ENCODE results near the gene PRDM1.

PRDM1 gene

GRCh38 chr6:106094261-106094963 lies 8.3 kb downstream of the PRDM1 start:
- in situ Hi-C loops (cut with HindIII; ENCODE audit: low sequenced_read_pairs): no loop called here

- in situ Hi-C loops (cut with HindIII; ENCODE audit: low sequenced_read_pairs): no loop called here
Measured at GRCh38 chr6:106094964-106095335, 8.8 kb downstream of the PRDM1 start.

- in situ Hi-C loops (cut with HindIII; ENCODE audit: low sequenced_read_pairs): no loop called here
Measured at GRCh38 chr6:106097411-106098231, 11.5 kb downstream of the PRDM1 start.

- in situ Hi-C loops (cut with HindIII; ENCODE audit: low sequenced_read_pairs): no loop called here
Measured at GRCh38 chr6:106098383-106099234, 12.5 kb downstream of the PRDM1 start.

GRCh38 chr6:106099235-106099537 lies 13.1 kb downstream of the PRDM1 start:
- in situ Hi-C loops (cut with HindIII; ENCODE audit: low sequenced_read_pairs): no loop called here

GRCh38 chr6:106100755-106101154 lies 14.6 kb downstream of the PRDM1 start:
- in situ Hi-C loops (cut with HindIII; ENCODE audit: low sequenced_read_pairs): no loop called here

- in situ Hi-C loops (cut with HindIII; ENCODE audit: low sequenced_read_pairs): no loop called here
Measured at GRCh38 chr6:106101466-106101865, 15.3 kb downstream of the PRDM1 start.

- in situ Hi-C loops (cut with HindIII; ENCODE audit: low sequenced_read_pairs): no loop called here
Measured at GRCh38 chr6:106102034-106102433, 15.9 kb downstream of the PRDM1 start.

GRCh38 chr6:106102967-106103727 lies 17.0 kb downstream of the PRDM1 start:
- in situ Hi-C loops (cut with HindIII; ENCODE audit: low sequenced_read_pairs): no loop called here

GRCh38 chr6:106103728-106104109 lies 17.6 kb downstream of the PRDM1 start:
- in situ Hi-C loops (cut with HindIII; ENCODE audit: low sequenced_read_pairs): no loop called here

- in situ Hi-C loops (cut with HindIII; ENCODE audit: low sequenced_read_pairs): no loop called here
Measured at GRCh38 chr6:106104476-106104875, 18.3 kb downstream of the PRDM1 start.

GRCh38 chr6:106104941-106105340 lies 18.8 kb downstream of the PRDM1 start:
- in situ Hi-C loops (cut with HindIII; ENCODE audit: low sequenced_read_pairs): no loop called here

GRCh38 chr6:106105493-106105892 lies 19.4 kb downstream of the PRDM1 start:
- in situ Hi-C loops (cut with HindIII; ENCODE audit: low sequenced_read_pairs): no loop called here

- in situ Hi-C loops (cut with HindIII; ENCODE audit: low sequenced_read_pairs): no loop called here
Measured at GRCh38 chr6:106106276-106107042, 20.3 kb downstream of the PRDM1 start.

GRCh38 chr6:106107043-106107613 lies 21.0 kb downstream of the PRDM1 start:
- in situ Hi-C loops (cut with HindIII; ENCODE audit: low sequenced_read_pairs): no loop called here

- in situ Hi-C loops (cut with HindIII; ENCODE audit: low sequenced_read_pairs): no loop called here
Measured at GRCh38 chr6:106108129-106108528, 22.0 kb downstream of the PRDM1 start.

GRCh38 chr6:106109029-106109428 lies 22.9 kb downstream of the PRDM1 start:
- in situ Hi-C loops (cut with HindIII; ENCODE audit: low sequenced_read_pairs): no loop called here

GRCh38 chr6:106110164-106110826 lies 24.2 kb downstream of the PRDM1 start:
- in situ Hi-C loops (cut with HindIII; ENCODE audit: low sequenced_read_pairs): no loop called here

GRCh38 chr6:106112433-106112832 lies 26.3 kb downstream of the PRDM1 start:
- in situ Hi-C loops (cut with HindIII; ENCODE audit: low sequenced_read_pairs): no loop called here
